HG02840 (cell line): ENCODE results near the gene GSDMA.
"Not testable (repeated sequence)": the region's sequence is repeated elsewhere in the genome, so short reads cannot be mapped to it uniquely, and the experiment has no call there.

Experiments
- ATAC-seq: cut with Tn5 transposase; IDR thresholded peaks from one replicate; pipeline ENCODE4 v1.9.1; 2021; ENCODE audit warnings: mild to moderate bottlenecking, moderate library complexity, moderate number of reproducible peaks; ENCODE audit not compliant: unreplicated experiment, low FRiP score

GSDMA gene

GRCh38 chr17:39928858-39929645 lies 33.8 kb upstream of the GSDMA start:
- no peak for ATAC-seq

- no peak for ATAC-seq
These were observed 33.0 kb upstream of the GSDMA start for GRCh38 chr17:39929646-39930407.

- no peak for ATAC-seq
These were observed 28.9 kb upstream of the GSDMA start for GRCh38 chr17:39933912-39934311.

GRCh38 chr17:39934324-39934723 lies 28.5 kb upstream of the GSDMA start:
- ATAC-seq = no peak

GRCh38 chr17:39935909-39936308 lies 26.9 kb upstream of the GSDMA start:
- no peak for ATAC-seq

GRCh38 chr17:39937447-39937846 lies 25.4 kb upstream of the GSDMA start:
- ATAC-seq = no peak

- no peak for ATAC-seq
These were observed 24.5 kb upstream of the GSDMA start for GRCh38 chr17:39938140-39938869.

GRCh38 chr17:39939106-39939505 lies 23.7 kb upstream of the GSDMA start:
- no peak for ATAC-seq

- ATAC-seq = no peak
These were observed 23.0 kb upstream of the GSDMA start for GRCh38 chr17:39939588-39940419.

GRCh38 chr17:39943702-39944392 lies 19.0 kb upstream of the GSDMA start:
- ATAC-seq = no peak

GRCh38 chr17:39944393-39944711 lies 18.5 kb upstream of the GSDMA start:
- no peak for ATAC-seq

GRCh38 chr17:39946551-39947330 lies 16.1 kb upstream of the GSDMA start:
- ATAC-seq = no peak

GRCh38 chr17:39948489-39948828 lies 14.3 kb upstream of the GSDMA start:
- not testable (repeated sequence) for ATAC-seq

GRCh38 chr17:39949028-39949427 lies 13.8 kb upstream of the GSDMA start:
- ATAC-seq = no peak

- no peak for ATAC-seq
These were observed 11.9 kb upstream of the GSDMA start for GRCh38 chr17:39950871-39951348.

GRCh38 chr17:39951924-39952679 lies 10.7 kb upstream of the GSDMA start:
- peak; percentile 7 for ATAC-seq

- ATAC-seq = peak; percentile 63
These were observed 9.9 kb upstream of the GSDMA start for GRCh38 chr17:39952680-39953470.

- ATAC-seq = no peak
These were observed 9.3 kb upstream of the GSDMA start for GRCh38 chr17:39953471-39953888.
